ENCODE measurements around the gene KLHL22.

DNA sequence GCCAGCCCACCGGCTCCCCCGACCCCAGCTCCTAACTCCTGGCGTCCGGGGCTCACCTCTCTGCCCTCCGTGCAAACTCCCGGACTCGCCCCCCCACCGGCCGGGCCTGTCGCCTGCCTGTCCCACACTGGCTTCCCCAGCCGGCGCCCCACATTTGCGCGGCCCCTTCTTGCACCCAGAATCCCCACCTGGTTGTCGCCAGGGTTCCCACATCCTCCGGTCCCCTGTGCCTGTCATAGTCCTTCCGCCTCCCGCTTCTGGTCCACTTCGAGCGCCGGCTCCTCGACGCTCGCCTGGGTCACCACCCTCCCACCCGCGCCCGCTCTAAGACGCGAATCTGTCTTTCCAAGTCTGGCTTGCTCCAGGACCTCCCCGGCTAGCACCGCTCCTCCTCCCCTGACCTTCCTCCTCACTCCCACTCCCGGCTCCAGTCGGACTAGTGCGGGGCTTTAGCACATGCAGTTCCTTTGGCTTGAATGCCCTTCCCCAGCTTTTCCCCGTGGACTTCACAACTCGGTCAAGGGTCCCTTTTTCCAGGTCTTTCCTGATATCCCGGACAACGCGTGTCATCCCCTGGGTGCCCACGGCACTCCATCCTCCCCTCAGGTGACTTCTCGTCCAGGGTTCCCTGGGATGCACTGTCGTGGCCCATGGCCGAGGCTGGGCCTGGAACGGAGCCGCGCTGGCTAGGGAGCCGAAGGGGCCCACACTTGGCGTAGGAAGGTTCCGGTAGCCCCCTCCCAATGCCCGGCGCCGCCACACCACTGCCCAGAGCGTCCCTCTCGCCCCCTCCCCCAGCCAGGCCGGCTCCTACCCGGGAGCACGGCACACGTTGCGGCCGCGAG, 58.6 kb downstream of the KLHL22 start:
- TF ChIP-seq, protein P1, sequence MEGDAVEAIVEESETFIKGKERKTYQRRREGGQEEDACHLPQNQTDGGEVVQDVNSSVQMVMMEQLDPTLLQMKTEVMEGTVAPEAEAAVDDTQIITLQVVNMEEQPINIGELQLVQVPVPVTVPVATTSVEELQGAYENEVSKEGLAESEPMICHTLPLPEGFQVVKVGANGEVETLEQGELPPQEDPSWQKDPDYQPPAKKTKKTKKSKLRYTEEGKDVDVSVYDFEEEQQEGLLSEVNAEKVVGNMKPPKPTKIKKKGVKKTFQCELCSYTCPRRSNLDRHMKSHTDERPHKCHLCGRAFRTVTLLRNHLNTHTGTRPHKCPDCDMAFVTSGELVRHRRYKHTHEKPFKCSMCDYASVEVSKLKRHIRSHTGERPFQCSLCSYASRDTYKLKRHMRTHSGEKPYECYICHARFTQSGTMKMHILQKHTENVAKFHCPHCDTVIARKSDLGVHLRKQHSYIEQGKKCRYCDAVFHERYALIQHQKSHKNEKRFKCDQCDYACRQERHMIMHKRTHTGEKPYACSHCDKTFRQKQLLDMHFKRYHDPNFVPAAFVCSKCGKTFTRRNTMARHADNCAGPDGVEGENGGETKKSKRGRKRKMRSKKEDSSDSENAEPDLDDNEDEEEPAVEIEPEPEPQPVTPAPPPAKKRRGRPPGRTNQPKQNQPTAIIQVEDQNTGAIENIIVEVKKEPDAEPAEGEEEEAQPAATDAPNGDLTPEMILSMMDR (IDR thresholded peaks at IDR 0.05; ENCODE audit: low read length), result no peak
- TF ChIP-seq EZH2phosphoT487 (IDR thresholded peaks at IDR 0.05; ENCODE audit: low read length), result no peak
